GM06990 (cell line): ENCODE results near the gene LRRC75A.

Experiments
- DNase-seq: peaks from one replicate; pipeline ENCODE4 v3.0.0-alpha.2; 2011; ENCODE audit not compliant: insufficient read length; ENCODE audit errors: extremely low read depth
- H3K27me3 ChIP-seq: replicated peaks from 2 replicates; pipeline ENCODE4 v1.6.0; 2011; ENCODE audit warnings: low read length; ENCODE audit not compliant: control insufficient read depth, insufficient read depth
- H3K36me3 ChIP-seq: 2 replicates; pipeline ENCODE4 v1.5.1; 2011; ENCODE audit warnings: low read length; ENCODE audit not compliant: control insufficient read depth, insufficient read depth
- H3K4me3 ChIP-seq: replicated peaks from 2 replicates; pipeline ENCODE4 v1.5.1; 2011; ENCODE audit warnings: low read depth, mild to moderate bottlenecking, control low read depth, low read length
- TF ChIP-seq, protein P1 (sequence below): IDR thresholded peaks from 2 replicates; pipeline ENCODE4 v1.5.1; 2011; ENCODE audit warnings: low read length, control low read depth, mild to moderate bottlenecking, inconsistent platforms; ENCODE audit not compliant: insufficient read depth, poor library complexity, severe bottlenecking

Gene LRRC75A

DNA sequence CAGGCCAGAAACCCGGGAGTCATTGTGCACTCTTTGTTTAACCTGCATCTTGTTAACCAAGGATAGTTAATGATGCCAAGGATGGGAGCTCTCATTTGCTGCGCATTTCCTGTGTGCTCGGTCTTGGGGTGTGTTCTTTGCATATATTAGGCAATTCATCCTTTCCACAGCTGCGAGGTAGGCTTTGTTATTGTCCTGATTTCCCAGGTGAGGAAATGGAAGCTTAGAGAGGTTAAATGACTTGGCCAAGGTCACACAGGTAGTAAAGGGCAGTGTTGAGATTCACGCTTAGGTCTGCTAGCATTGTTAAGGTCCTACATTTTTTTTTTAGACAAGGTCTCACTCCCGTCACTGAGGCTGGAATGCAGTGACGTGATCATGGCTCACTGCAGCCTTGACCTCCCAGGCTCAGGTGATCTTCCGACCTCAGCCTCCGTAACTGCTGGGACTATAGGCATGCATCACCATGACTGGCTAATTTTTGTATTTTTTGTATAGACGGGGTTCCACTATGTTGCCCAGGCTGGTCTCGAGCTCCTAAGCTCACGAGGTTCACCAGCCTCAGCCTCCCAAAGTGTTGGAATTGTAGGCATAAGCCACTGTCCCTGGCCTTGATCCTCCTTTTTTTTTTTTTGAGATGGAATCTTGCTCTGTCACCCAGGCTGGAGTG, 5.0 kb upstream of the LRRC75A start:
- H3K4me3 ChIP-seq = no peak overlapping the region
- TF ChIP-seq, protein P1, sequence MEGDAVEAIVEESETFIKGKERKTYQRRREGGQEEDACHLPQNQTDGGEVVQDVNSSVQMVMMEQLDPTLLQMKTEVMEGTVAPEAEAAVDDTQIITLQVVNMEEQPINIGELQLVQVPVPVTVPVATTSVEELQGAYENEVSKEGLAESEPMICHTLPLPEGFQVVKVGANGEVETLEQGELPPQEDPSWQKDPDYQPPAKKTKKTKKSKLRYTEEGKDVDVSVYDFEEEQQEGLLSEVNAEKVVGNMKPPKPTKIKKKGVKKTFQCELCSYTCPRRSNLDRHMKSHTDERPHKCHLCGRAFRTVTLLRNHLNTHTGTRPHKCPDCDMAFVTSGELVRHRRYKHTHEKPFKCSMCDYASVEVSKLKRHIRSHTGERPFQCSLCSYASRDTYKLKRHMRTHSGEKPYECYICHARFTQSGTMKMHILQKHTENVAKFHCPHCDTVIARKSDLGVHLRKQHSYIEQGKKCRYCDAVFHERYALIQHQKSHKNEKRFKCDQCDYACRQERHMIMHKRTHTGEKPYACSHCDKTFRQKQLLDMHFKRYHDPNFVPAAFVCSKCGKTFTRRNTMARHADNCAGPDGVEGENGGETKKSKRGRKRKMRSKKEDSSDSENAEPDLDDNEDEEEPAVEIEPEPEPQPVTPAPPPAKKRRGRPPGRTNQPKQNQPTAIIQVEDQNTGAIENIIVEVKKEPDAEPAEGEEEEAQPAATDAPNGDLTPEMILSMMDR = no peak
- no peak for DNase-seq
- H3K36me3 ChIP-seq = no peaks in the 10 kb centered on the region
- peaks cover 1% of the 10 kb centered on the region for H3K27me3 ChIP-seq

DNA sequence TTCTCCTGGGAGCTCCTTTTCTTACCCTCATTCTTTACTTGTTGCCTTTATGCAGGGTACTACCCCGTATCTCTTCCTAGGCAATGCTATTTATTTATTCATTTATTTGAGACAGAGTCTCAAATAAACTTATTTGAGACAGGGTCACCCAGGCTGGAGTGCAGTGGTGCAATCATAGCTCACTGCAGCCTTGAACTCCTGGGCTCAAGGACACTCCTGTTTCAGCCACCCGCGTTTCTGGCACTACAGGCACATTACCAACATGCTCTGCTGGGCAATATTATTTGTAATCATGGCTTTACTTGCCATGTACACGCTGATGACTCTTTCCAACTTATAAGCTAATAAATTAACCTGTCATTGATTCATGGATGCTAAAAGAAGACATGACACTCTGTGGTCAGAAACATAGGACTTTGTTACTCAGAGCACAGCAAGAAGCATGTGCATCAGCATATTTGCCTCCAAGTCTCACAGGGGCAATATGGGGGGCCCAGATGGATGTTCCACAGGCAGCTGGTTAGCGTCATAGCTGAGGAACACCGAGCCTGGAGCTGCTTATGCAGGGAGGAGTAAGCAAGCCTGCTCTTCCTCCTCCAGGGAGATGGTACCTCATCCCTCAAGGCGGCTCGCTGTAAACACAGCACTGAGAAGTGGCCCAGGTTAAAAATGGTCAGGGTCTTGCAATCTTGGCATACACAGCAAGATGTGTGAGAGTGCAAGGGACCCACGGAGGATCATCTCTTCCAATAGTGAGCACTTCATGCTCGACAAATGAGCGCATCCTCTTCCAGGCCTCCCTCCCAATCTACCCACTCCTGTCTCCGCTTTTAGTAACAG, 4.2 kb upstream of the LRRC75A start:
- TF ChIP-seq, protein P1 = no peak
- no peak overlapping the region for H3K4me3 ChIP-seq
- no peak for DNase-seq
- H3K27me3 ChIP-seq = peaks cover 1% of the 10 kb centered on the region
- H3K36me3 ChIP-seq = no peaks in the 10 kb centered on the region

DNA sequence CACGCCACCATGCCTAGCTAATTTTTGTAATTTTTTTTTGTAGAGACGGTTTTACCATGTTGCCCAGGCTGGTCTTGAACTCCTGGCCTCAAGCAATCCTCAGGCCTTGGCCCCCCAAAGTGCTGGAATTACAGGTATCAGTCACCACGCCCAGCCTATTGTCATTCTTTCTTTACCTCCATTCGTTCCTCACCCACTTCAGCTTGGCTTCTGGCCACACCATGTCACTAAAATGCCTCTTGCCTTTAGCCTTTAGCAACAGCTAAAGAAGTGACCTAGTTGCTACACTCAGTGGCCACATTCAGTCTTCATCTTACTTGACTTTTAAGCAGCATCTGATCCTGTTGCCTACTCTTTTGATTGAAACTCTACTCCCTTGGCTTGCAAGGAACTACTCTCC, 3.6 kb upstream of the LRRC75A start:
- TF ChIP-seq, protein P1 = no peak

DNA sequence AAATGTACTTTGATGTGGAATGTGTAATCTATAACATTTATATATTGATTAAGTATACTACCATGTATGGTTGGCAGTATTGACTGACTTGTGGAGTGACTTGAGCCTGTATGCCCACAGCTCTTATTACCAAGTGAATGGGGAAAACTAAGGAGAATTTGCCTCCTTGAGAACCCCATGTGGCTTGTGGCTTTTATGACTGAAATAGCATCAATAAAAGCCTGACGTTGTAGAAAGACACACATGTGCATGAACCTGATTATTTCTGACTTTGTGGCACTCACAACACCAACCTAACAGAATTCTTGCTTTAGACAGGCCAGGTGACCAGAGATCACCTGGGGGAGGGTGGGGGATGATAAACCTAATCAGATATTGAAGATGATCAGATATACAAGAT, 2.1 kb upstream of the LRRC75A start:
- H3K36me3 ChIP-seq = no peaks in the 10 kb centered on the region
- H3K27me3 ChIP-seq = peaks cover 3% of the 10 kb centered on the region
- TF ChIP-seq, protein P1 = no peak
- H3K4me3 ChIP-seq = no peak overlapping the region
- no peak for DNase-seq

More for the DNA sequence above, 3.6 kb upstream of the LRRC75A start:
- Histone ChIP-seq H3K27me3 (peaks cover 3% of the 10 kb centered on the region), H3K4me3 (no peak overlapping the region), H3K36me3 (no peaks in the 10 kb centered on the region)
- no peak for DNase-seq

GRCh38 chr17:16493531-16494046, 1.6 kb upstream of the LRRC75A start:
- Histone ChIP-seq H3K4me3 (no peak overlapping the region), H3K27me3 (peaks cover 3% of the 10 kb centered on the region), H3K36me3 (no peaks in the 10 kb centered on the region)
- DNase-seq = no peak
- TF ChIP-seq, protein P1 = no peak
